Measurements from ENCODE around the gene PHACTR4. TPM values are rescaled to one million over a fixed set of nuclear protein-coding genes. Genes with fewer than 3 reads are reported as not detected.

The PHACTR4 gene
- total RNA-seq, 1 donor from 2014 or later = 67.5 TPM

GRCh38 chr1:28494737-28495136, 125.2 kb downstream of the PHACTR4 start:
- Mint-ChIP-seq H3K36me3 (peaks cover 41% of the 10 kb centered on the region), H3K27ac (no peak overlapping the region), H3K4me1 (no peaks in the 10 kb centered on the region), H3K9me3 (no peaks in the 10 kb centered on the region), H3K4me3 (no peak overlapping the region), H3K27me3 (ENCODE audit: low read depth) (no peaks in the 10 kb centered on the region)
- no peak for DNase-seq (ENCODE audit: low spot score in 2 of 2, unreplicated experiment in 2 of 2)
- TF ChIP-seq, protein P1, sequence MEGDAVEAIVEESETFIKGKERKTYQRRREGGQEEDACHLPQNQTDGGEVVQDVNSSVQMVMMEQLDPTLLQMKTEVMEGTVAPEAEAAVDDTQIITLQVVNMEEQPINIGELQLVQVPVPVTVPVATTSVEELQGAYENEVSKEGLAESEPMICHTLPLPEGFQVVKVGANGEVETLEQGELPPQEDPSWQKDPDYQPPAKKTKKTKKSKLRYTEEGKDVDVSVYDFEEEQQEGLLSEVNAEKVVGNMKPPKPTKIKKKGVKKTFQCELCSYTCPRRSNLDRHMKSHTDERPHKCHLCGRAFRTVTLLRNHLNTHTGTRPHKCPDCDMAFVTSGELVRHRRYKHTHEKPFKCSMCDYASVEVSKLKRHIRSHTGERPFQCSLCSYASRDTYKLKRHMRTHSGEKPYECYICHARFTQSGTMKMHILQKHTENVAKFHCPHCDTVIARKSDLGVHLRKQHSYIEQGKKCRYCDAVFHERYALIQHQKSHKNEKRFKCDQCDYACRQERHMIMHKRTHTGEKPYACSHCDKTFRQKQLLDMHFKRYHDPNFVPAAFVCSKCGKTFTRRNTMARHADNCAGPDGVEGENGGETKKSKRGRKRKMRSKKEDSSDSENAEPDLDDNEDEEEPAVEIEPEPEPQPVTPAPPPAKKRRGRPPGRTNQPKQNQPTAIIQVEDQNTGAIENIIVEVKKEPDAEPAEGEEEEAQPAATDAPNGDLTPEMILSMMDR (IDR thresholded peaks at IDR 0.05; ENCODE audit: unreplicated experiment) = no peak

- Mint-ChIP-seq H3K4me3 (no peak overlapping the region), H3K36me3 (peaks cover 24% of the 10 kb centered on the region), H3K9me3 (no peaks in the 10 kb centered on the region), H3K27ac (no peak overlapping the region), H3K27me3 (ENCODE audit: low read depth) (no peaks in the 10 kb centered on the region), H3K4me1 (no peaks in the 10 kb centered on the region)
- no peak for DNase-seq (ENCODE audit: low spot score in 2 of 2, unreplicated experiment in 2 of 2)
- TF ChIP-seq, protein P1 (IDR thresholded peaks at IDR 0.05; ENCODE audit: unreplicated experiment) = no peak
Measured at GRCh38 chr1:28499553-28499952, 130.0 kb downstream of the PHACTR4 start.

- Mint-ChIP-seq H3K27me3 (ENCODE audit: low read depth) (no peaks in the 10 kb centered on the region), H3K9me3 (no peaks in the 10 kb centered on the region), H3K27ac (peak overlapping the region; percentile 71), H3K36me3 (peaks cover 6% of the 10 kb centered on the region), H3K4me3 (no peak overlapping the region), H3K4me1 (peaks cover 12% of the 10 kb centered on the region)
- no peak for DNase-seq (ENCODE audit: low spot score in 2 of 2, unreplicated experiment in 2 of 2)
- TF ChIP-seq, protein P1 (IDR thresholded peaks at IDR 0.05; ENCODE audit: unreplicated experiment) = no peak
Measured at GRCh38 chr1:28501925-28502324, 132.4 kb downstream of the PHACTR4 start.

- peaks cover 24% of the 10 kb centered on the region for H3K4me1 Mint-ChIP-seq
- H3K36me3 Mint-ChIP-seq = peaks cover 4% of the 10 kb centered on the region
- no peak for DNase-seq (ENCODE audit: low spot score in 2 of 2, unreplicated experiment in 2 of 2)
- no peak overlapping the region for H3K4me3 Mint-ChIP-seq
- no peak overlapping the region for H3K27ac Mint-ChIP-seq
- TF ChIP-seq, protein P1 (IDR thresholded peaks at IDR 0.05; ENCODE audit: unreplicated experiment) = no peak
- no peaks in the 10 kb centered on the region for H3K9me3 Mint-ChIP-seq
- no peaks in the 10 kb centered on the region for H3K27me3 Mint-ChIP-seq (ENCODE audit: low read depth)
Measured at GRCh38 chr1:28503117-28503516, 133.6 kb downstream of the PHACTR4 start.

DNA sequence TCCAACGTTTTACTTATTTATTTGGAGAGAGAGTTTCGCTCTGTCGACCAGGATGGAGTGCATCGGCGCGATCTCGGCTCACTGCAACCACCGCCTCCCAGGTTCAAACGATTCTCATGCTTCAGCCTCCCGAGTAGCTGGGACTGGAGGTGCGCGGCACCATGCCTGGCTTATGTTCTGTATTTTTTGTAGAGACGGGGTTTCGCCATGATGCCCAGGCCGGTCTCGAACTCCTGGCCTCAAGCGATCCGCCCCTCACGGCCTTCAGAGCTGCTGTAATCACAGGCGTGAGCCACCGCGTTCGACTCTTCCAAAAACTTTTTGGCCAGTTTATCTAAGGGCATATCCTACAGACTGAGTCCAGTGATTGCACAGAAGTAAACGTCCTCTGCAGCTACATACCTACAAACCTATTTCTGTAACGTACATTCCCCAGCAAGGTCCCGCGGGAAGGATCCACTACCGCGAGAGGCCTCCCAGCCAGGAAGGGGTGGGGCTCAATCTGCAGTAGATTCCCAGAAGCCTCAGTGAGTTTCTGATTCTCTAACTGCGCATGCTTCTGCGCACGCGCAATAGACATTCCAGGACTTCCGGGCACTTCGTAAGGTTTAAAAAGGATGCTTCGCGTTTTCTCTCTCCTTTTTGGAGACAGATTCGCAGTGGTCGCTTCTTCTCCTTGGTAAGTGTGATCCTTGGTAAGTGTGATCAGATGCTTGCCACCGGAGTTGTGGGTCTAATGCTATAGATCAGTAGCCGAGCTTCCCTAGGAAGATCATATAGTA, 136.1 kb downstream of the PHACTR4 start, which contains the start of gene RCC1:
Gene RCC1, plus strand, starts transcription at position 638 of the 782 bp plus-strand sequence. CDS start 23,824 bp downstream, outside the sequence.
- DNase-seq (ENCODE audit: low spot score in 2 of 2, unreplicated experiment in 2 of 2) = peak; percentile 94 to 95
- Mint-ChIP-seq H3K4me3 (peak within 1 kb of the TSS; percentile 95), H3K9me3 (no peaks in the 10 kb centered on the region), H3K27ac (peak within 1 kb of the TSS; percentile 98), H3K4me1 (peaks cover 48% of the 10 kb centered on the region), H3K27me3 (ENCODE audit: low read depth) (no peaks in the 10 kb centered on the region), H3K36me3 (peaks cover 21% of the 10 kb centered on the region)
- TF ChIP-seq, protein P1 (IDR thresholded peaks at IDR 0.05; ENCODE audit: unreplicated experiment) = no peak
